ENCODE data around the gene PSMF1. TPM values are rescaled to one million over a fixed set of nuclear protein-coding genes. Genes with fewer than 3 reads are reported as not detected.

Gene PSMF1
- total RNA-seq, 1 donor from 2014 or later: 29.4 TPM

DNA sequence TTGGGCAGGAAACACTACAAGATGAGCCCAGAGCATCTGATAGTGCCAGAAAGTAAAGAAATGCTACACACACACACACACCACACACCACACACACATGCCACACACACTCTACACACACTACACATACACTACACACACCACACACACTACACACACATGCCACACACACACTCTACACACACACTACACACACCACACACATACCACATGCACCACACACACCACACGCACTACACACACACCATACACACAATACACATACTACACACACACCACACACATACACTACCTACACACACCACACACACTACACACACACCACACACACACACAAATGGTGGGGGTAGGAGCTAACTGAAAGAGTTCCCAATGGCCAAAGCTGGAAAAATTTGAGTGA lies 69.9 kb downstream of the PSMF1 start:
- DNase-seq (ENCODE audit: low read depth in 2 of 2): no peak

DNA sequence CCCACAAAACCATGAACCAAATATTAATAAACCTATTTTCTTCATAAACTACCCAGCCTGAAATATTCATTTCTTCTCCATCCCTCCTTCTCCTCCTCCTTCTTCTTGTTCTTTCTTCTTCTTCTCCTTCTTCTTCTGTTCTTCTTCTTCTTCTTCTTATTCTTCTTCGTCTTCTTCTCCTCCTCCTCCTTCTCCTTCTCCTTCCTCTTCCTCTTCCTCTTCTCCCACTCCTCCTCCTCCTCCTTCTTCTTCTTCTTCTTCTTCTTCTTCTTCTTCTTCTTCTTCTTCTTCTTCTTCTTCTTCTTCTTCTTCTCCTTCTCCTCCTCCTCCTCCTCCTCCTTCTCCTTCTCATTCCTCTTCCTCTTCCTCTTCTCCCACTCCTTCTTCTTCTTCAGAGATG lies 71.4 kb downstream of the PSMF1 start:
- DNase-seq (ENCODE audit: low read depth in 2 of 2): no peak

DNA sequence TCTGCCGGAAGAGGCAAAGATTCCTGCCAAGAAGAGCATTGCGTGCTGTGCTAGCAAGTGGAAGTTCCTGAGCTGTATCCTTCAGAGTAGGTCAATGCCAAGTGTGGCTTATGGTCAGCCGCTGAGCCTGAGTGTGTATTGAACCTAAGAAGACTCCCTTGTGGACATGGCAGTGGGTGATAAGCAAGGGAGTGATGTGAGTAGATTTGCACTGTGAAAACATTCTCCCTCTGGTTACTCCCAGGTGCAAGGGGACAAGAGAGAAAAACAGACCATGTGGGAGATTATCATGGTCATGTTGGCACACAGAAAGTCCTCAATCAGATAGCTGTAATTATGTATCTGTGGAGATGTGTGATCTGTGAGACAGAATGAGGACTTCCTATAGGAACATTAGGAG lies 72.4 kb downstream of the PSMF1 start:
- no peak for DNase-seq (ENCODE audit: low read depth in 2 of 2)

GRCh38 chr20:1191299-1191698 lies 72.9 kb downstream of the PSMF1 start:
- DNase-seq (ENCODE audit: low read depth in 2 of 2): no peak

GRCh38 chr20:1195226-1195625 lies 76.8 kb downstream of the PSMF1 start:
- no peak for DNase-seq (ENCODE audit: low read depth in 2 of 2)

DNA sequence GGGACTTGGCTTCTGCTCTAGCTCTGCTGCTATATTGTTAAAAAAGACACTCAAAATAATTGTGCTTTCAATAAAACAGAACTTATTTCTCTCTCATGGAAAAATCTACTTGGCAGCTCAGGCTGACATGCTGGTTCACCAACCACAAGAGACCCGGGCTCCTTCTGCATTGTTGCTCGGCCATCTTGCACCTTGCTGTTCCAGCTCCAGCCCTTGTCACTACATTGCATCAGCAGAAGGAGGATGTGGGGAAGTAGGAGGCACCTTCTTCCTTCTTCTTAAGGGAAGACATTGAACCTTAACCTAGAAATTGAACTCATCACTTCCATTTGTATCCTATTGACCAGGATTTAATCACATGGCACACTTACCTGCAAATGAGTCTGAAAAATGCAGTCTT lies 78.2 kb downstream of the PSMF1 start:
- DNase-seq (ENCODE audit: low read depth in 2 of 2): no peak

DNA sequence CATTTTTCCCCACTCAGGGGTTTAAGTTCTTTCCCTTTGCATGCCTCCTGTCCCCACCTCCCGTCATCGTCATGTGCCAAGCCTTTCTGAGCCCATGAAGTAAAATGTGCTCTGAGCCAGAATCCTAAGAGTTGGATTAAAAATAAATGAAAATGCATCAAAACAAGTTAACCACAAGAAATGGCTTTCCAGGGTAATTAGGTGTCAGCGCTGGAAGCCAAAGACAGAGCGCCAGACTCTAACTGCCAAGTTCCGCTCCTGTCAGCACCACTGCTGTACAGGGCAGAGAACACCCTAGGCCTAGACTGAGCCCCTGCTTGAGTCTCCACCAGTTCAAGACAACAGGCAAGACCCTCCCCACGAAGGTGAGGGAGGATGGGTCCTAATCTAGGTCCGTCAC lies 79.4 kb downstream of the PSMF1 start:
- DNase-seq (ENCODE audit: low read depth in 2 of 2): no peak

DNA sequence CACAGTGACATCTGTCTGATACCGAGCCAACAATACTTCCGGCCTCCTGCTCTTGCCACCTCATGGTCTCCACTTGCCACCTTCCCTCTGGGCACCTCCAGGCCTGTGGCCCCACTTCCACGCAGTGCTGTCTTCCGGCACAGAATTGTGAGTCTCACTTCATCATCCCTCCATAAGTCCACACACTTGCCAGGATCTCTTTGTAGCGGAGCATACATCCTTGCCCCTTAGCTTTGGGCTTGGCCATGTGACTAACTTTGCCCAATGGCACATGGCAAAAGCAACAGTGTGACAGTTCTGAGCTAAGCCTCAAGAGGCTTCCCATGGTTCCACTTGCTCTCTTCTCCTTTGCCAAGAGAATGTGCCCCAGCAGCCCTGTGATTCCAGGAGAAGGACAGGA lies 80.3 kb downstream of the PSMF1 start:
- no peak for DNase-seq (ENCODE audit: low read depth in 2 of 2)

DNA sequence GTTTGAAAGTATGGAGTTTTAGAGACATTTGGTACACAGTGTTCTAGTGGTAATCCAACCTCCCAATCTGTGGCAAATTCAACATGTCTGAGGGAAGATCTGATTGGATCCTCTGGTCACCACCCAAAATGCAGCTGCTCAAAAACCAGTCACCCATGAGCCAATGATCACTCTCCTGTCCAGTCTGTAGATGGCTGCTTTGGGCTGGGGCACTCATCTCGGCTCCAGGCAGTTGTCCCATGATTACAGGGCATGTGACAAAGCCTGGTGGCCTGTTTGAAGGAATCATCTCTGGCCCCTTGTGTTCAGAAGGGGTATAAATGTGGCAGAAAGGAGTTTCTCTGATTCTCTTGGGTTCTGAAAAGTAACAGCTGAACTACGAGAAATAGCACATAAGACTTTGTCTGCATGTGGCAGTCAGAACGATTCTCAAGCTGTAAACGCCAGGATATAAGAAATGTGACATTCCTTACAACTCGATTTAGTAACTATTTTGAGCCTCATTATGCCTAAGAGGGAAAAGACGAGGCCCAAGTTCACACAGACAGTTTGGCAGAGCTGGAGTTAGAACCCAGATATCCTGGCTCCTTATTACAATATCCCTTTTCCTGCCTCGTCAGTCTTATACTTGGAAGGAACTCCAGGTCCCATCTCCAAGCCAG lies 80.9 kb downstream of the PSMF1 start:
- no peak for DNase-seq (ENCODE audit: low read depth in 2 of 2)

DNA sequence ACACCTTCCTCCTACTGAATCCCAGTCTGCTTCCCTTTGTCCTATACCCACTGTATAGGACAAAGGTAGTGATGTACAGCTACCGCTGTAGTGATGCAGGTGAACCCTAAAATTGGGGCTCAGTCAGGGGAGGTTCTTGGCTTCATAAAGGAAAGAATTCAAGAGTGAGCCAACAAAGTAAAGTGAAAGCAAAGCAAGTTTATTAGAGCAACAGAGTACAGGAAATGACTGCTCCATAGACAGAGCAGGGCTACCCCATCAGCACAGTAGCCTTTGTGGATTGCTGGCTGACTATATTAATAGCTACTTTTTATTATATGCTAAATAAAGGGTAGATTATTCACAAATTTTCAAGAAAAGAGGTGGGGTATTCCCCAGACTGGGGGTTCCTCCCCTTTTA lies 81.6 kb downstream of the PSMF1 start:
- DNase-seq (ENCODE audit: low read depth in 2 of 2): peak; percentile 43 to 49

DNA sequence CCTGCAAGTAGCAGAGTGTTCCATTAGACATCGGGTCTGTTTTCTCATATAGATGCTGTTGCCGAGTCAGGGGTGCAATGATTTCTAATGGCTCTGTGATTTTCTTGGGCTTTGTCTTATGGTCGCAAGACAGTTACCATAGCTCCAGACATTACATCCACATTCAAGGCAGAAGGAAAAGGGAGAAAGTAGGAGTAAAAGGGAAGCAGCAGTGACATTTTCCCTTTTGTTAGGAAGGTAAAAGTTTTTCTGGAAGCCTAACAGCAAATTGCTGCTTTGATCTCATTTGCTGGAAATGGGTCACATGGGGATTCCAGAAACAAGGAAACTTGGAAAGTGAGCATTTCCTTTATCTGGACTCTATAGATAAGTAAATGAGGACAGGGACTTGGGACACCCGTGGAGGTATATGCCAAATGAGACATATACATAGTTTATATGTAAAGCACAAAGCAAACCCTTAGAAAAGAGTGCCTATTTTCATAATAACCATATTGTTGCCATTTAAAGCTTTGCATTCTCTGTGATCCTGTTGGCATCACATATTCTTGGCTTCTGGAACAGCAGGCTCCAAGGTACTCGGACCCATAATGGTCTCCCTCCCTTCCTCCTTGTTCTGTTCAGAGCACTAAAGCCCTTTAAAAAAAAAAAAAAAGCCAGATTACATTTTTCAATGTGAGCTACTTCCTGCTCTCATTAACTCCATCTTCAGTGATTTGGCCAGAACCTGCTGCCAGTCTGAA lies 84.5 kb downstream of the PSMF1 start, which contains the start of gene C20orf202:
C20orf202 (plus strand) TSS at position 693 of the 743 bp plus-strand sequence. CDS start 132 bp downstream, outside the sequence.
- no peak for DNase-seq (ENCODE audit: low read depth in 2 of 2)

DNA sequence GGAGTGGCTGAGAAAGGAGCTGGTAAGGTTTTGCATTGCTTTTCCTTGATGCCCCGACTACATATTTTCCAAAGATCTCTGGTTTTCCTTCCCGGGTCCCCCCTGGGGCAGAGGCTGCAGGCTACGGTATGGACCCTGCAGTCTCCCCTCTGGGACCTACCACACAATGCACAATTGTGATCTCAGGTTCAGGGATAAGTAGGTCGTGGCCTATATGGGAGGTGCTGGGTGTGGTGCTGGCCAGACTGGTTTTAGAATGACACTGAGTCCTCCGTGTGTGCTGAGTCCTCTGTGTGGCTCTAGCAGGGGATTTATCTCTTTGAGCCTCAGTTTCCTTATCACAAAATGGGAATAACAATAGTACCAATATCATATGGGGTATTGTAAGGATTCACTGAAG lies 85.2 kb downstream of the PSMF1 start:
- DNase-seq (ENCODE audit: low read depth in 2 of 2): no peak

GRCh38 chr20:1204113-1204512 lies 85.7 kb downstream of the PSMF1 start:
- DNase-seq (ENCODE audit: low read depth in 2 of 2): no peak

DNA sequence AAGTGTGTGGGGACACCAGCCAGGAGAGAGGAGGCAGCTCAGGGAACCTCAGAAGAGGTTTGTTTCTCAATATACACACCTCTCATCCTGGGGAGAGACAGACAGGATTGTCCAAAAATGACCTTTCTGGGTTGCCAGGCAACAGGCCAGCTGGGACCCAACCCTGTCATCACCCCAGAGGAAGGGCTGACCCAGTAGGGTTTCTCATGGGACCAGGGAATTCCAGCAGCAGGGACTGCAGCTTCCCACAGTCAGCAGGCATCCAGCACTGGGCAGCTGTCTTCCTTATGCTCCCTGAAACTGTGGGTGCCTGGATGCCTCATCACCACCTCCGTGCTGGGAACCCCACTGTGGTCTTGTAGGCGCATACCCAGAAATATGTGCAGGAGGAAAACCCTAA lies 86.2 kb downstream of the PSMF1 start:
- no peak for DNase-seq (ENCODE audit: low read depth in 2 of 2)

GRCh38 chr20:1205802-1206201 lies 87.4 kb downstream of the PSMF1 start:
- no peak for DNase-seq (ENCODE audit: low read depth in 2 of 2)

- no peak for DNase-seq (ENCODE audit: low read depth in 2 of 2)
These were observed 88.2 kb downstream of the PSMF1 start for GRCh38 chr20:1206366-1207148.

DNA sequence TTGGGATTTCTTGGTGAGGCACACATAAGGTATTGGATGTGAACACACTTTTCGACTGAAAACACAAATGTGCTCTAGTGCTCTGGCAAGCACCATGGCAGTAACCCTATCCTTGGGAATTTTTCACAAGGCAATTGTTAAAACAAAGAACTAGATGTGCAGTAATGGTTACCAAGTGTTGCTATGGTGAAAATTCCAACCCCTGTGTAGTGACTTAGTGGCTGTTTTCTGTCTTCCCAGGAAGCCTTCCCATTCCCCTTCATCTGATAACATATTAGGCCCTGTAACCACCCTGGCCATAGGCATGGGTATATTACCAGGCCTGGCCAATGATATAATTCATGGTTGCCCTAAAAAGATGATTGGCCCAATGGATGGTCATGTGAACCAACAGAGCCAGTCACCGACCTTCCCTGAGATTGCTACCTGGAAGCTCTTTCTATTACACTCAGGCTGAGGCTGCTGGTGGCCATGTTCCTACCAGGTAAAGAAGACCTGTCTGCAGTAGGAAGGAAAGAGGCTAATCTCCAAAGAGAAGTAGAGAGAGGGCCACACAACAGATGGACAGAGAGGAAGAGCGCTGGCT lies 89.0 kb downstream of the PSMF1 start:
- DNase-seq (ENCODE audit: low read depth in 2 of 2): no peak

DNA sequence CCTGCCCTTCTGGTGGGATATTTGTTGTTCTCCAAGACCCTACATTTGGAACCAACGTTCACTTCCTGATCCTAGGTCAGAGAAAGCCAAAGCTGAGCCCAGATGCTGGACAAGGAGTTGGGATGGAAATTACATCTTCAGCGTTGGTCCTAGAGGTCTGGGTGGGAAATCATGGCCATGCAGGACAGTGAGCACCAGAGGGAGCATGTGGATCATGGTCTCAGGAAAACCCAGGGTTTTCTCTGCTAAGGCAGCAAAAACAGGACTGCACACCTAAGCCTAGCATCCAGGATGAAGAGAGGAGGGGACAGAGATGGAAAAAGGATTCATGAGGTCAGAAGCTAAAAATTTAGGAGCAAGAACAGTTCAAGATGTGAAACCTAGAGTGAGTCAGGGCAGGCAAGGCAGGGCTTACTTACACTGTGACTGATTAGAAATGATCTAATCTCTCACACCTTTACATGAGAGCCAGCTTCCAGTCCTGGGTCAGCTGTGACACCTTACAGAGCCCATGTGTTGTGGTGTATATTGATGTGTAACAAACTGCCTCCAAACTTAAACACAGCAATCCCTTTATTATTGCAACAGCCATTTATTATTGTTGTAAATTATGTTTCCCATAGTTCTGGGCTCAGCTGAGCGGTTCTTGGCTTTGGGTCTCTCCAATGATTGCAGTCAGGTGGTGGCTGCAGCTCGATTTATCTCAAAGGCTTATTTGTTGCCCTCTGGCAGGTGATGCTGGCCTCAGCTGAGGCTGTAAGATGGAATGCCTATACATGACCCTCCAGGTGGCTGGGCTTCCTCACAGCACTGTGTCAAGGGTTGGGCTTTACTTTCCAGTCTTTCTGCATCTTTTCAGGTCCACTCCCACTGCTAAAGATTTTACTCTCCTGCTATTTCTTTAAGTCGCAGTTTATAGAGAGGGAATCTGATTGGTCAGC lies 91.3 kb downstream of the PSMF1 start:
- DNase-seq (ENCODE audit: low read depth in 2 of 2): peak; percentile 39 to 49

DNA sequence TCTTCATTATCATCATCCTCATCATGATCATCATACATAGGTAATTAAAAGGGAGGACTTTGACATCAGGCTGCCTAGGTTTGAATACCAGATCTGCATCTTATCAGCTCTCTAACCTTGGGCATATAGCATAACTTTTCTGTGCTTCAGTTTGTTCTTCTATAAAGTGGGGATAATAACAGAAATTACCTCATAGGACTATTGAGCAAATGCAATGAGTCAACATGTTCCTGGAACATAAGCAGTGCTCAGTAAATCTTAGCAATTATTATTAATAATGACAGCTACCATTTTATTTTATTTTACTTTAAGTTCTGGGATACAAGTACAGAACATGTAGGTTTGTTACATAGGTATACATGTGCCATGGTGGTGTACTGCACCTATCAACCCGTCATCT lies 92.1 kb downstream of the PSMF1 start:
- DNase-seq (ENCODE audit: low read depth in 2 of 2): no peak

- no peak for DNase-seq (ENCODE audit: low read depth in 2 of 2)
These were observed 93.6 kb downstream of the PSMF1 start for GRCh38 chr20:1212023-1212422.
